Neuronal stem cell (in vitro differentiated cells): ENCODE results near the gene IKZF2.

Experiments
- DNase-seq: peaks from one replicate; pipeline ENCODE4 v3.0.0-alpha.2; 2013; ENCODE audit warnings: low spot score
- H2AFZ ChIP-seq: one replicate; pipeline ENCODE4 v1.6.1; 2013; ENCODE audit warnings: mild to moderate bottlenecking, low read length, inconsistent platforms
- H2AK5ac ChIP-seq: 2 replicates; pipeline ENCODE4 v1.6.1; 2013; ENCODE audit warnings: low read depth, mild to moderate bottlenecking, inconsistent platforms, low read length, moderate library complexity, mixed read lengths
- H2BK120ac ChIP-seq: 2 replicates; pipeline ENCODE4 v1.6.1; 2013; ENCODE audit warnings: low read depth, mild to moderate bottlenecking, inconsistent platforms, low read length, moderate library complexity, mixed read lengths
- H2BK12ac ChIP-seq: one replicate; pipeline ENCODE4 v1.6.1; 2013; ENCODE audit warnings: low read length, inconsistent platforms
- H2BK15ac ChIP-seq: 2 replicates; pipeline ENCODE4 v1.6.1; 2013; ENCODE audit warnings: mild to moderate bottlenecking, low read length, inconsistent platforms, mixed read lengths
- H2BK5ac ChIP-seq: one replicate; pipeline ENCODE4 v1.6.1; 2013; ENCODE audit warnings: inconsistent platforms, mild to moderate bottlenecking, low read length, moderate library complexity
- H3K14ac ChIP-seq: one replicate; pipeline ENCODE4 v1.6.1; 2013; ENCODE audit warnings: low read length, inconsistent platforms
- H3K18ac ChIP-seq: 2 replicates; pipeline ENCODE4 v1.6.1; 2013; ENCODE audit warnings: low read length, inconsistent platforms
- H3K23ac ChIP-seq: 2 replicates; pipeline ENCODE4 v1.6.1; 2013; ENCODE audit warnings: low read depth, mild to moderate bottlenecking, mixed read lengths, low read length, inconsistent platforms; ENCODE audit not compliant: poor library complexity
- H3K27ac ChIP-seq: replicated peaks from 3 replicates; pipeline ENCODE4 v1.5.1; 2013; ENCODE audit warnings: low read length, inconsistent platforms
- H3K27me3 ChIP-seq, 3 experiments: 2 replicates each; pipeline ENCODE4 v1.6.1; 2013; ENCODE audit warnings: low read length in 3 of 3, mild to moderate bottlenecking in 2 of 3, inconsistent platforms in 1 of 3, low read depth in 1 of 3, mixed read lengths in 1 of 3, moderate library complexity in 1 of 3; ENCODE audit not compliant: control insufficient read depth in 3 of 3, insufficient read depth in 3 of 3
- H3K36me3 ChIP-seq, 2 donors: replicated peaks in 1 of 2; 2 replicates each; pipeline ENCODE4 v1.6.1; 2013; ENCODE audit warnings: low read length in 2 of 2; ENCODE audit not compliant: control insufficient read depth in 2 of 2, insufficient read depth in 2 of 2
- H3K4ac ChIP-seq: 2 replicates; pipeline ENCODE4 v1.6.1; 2013; ENCODE audit warnings: inconsistent platforms, mild to moderate bottlenecking, low read length, moderate library complexity
- H3K4me1 ChIP-seq, 2 donors: 1 replicate in 1 of 2; 2 replicates in 1 of 2; pipeline ENCODE4 v1.6.1; 2013; ENCODE audit warnings: low read length in 2 of 2, low read depth in 1 of 2; ENCODE audit not compliant: control insufficient read depth in 2 of 2, insufficient read depth in 1 of 2
- H3K4me2 ChIP-seq: one replicate; pipeline ENCODE4 v1.6.1; 2013; ENCODE audit warnings: mild to moderate bottlenecking, low read length, inconsistent platforms; ENCODE audit not compliant: insufficient read depth, poor library complexity, severe bottlenecking
- H3K4me3 ChIP-seq, 2 donors: 2 replicates each; pipeline ENCODE4 v1.5.1; 2013; ENCODE audit warnings: low read length in 2 of 2, mild to moderate bottlenecking in 2 of 2, inconsistent platforms in 1 of 2, moderate library complexity in 1 of 2
- H3K79me1 ChIP-seq: one replicate; pipeline ENCODE4 v1.6.1; 2013; ENCODE audit warnings: low read depth, mild to moderate bottlenecking, inconsistent platforms, low read length, moderate library complexity
- H3K9ac ChIP-seq: one replicate; pipeline ENCODE4 v1.6.1; 2013; ENCODE audit warnings: mild to moderate bottlenecking, low read depth, low read length, inconsistent platforms; ENCODE audit not compliant: poor library complexity
- H3K9me3 ChIP-seq, 2 donors: replicated peaks in 1 of 2; 2 replicates each; pipeline versions ENCODE3 to v1.6.1; 2013; ENCODE audit warnings: low read length in 2 of 2, mild to moderate bottlenecking in 2 of 2, inconsistent platforms in 1 of 2, low read depth in 1 of 2, mixed read lengths in 1 of 2, moderate library complexity in 1 of 2; ENCODE audit not compliant: control insufficient read depth in 2 of 2, insufficient read depth in 1 of 2
- H4K8ac ChIP-seq: one replicate; pipeline ENCODE4 v1.6.1; 2013; ENCODE audit warnings: low read depth, mild to moderate bottlenecking, inconsistent platforms, low read length, moderate library complexity
- H4K91ac ChIP-seq: one replicate; pipeline ENCODE4 v1.6.1; 2013; ENCODE audit warnings: low read length, low read depth, mild to moderate bottlenecking, inconsistent platforms; ENCODE audit not compliant: poor library complexity
- WGBS, 2 donors: extraction: QIAGEN DNeasy Blood & Tissue Kit; methylation state at CpG; one replicate each; pipeline ENCODE4 v1.1.7; 2013; ENCODE audit warnings: missing lambda C conversion rate in 2 of 2, mixed read lengths in 1 of 2; ENCODE audit not compliant: insufficient read length in 2 of 2, insufficient replicate concordance in 1 of 2; ENCODE audit errors: extremely low coverage in 2 of 2; 5-methylcytosine and 5-hydroxymethylcytosine counted together

IKZF2 gene

DNA sequence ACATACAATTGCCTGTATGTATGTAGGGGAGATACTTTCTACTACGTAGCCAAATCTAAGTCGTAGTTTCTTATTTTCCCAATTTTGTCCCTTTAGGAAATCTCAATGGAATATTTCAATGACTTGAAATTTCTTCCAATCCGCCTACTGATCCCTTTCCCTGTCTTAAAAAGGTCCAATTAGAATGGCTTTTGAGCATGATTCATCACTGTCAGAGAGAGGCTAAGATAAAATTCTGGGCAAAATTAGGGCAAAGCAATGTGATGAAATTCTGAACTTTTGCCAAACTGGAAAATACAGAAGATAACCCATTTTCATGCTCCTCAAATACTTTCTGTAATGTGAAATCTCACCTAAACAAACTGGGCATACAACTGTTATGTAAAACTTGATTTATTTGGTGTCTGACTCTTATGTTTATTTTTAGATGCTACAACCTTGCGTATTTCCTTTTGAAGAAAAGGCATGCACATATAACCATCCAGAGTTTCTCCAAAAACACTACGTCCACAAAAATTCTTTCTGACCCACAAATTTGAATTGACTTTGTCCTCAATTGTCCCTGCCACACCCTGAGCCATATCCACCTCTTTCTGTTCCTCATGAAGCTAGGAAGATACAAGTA is 147.1 kb downstream of the IKZF2 start:
- Histone ChIP-seq H3K14ac (no peak overlapping the region), H3K23ac (no peak overlapping the region), H3K4me3 (no peak overlapping the region), H3K4me2 (no peak overlapping the region), H3K4me1 (peaks cover 4 to 18% of the 10 kb centered on the region in 2 donors), H3K27ac (no peak overlapping the region), H2AK5ac (no peak overlapping the region), H4K8ac (no peak overlapping the region), H2AFZ (no peak overlapping the region), H2BK12ac (no peak overlapping the region), H4K91ac (no peak overlapping the region), H2BK120ac (no peak overlapping the region), H2BK15ac (no peak overlapping the region), H3K79me1 (no peaks in the 10 kb centered on the region), H3K27me3 (no peaks in the 10 kb centered on the region), H3K9me3 (peaks cover 0 to 4% of the 10 kb centered on the region in 2 donors), H3K9ac (no peak overlapping the region), H3K4ac (no peak overlapping the region), H3K36me3 (peaks cover 5 to 10% of the 10 kb centered on the region in 2 donors), H2BK5ac (no peak overlapping the region), H3K18ac (no peak overlapping the region)
- no CpG with 5 or more reads among the region's 5 CpGs for WGBS, 2 donors
- DNase-seq = no peak

DNA sequence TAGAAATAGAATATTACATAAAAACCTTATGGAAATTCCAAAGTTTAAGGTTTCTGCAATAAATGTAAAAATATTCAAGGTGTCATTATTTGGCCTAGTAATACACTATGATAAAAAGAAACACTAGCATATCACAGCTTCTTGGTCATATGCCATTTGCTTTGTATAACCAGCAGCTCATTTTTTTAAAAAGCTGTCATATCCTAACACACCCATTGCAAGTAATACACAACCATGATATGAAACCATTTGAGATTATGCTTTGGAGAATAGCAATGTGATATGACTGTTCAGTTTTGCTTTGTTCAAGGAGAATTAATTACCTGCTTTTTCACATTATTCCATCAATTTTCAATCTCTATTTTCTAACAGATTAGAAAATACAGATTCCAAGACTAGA is 149.0 kb downstream of the IKZF2 start:
- Histone ChIP-seq H2AK5ac (no peak overlapping the region), H3K9ac (no peak overlapping the region), H3K79me1 (no peaks in the 10 kb centered on the region), H2BK120ac (no peak overlapping the region), H2BK5ac (no peak overlapping the region), H4K91ac (no peak overlapping the region), H4K8ac (no peak overlapping the region), H2BK12ac (no peak overlapping the region), H3K36me3 (peaks cover under 1 to 4% of the 10 kb centered on the region in 2 donors), H3K18ac (no peak overlapping the region), H2AFZ (no peak overlapping the region), H3K4me2 (no peak overlapping the region), H3K4ac (no peak overlapping the region), H3K9me3 (peaks cover 0 to under 1% of the 10 kb centered on the region in 2 donors), H3K4me3 (no peak overlapping the region), H3K14ac (no peak overlapping the region), H3K23ac (no peak overlapping the region), H3K27ac (no peak overlapping the region), H3K27me3 (no peaks in the 10 kb centered on the region), H3K4me1 (peaks cover 2 to 14% of the 10 kb centered on the region in 2 donors), H2BK15ac (no peak overlapping the region)
- no peak for DNase-seq

DNA sequence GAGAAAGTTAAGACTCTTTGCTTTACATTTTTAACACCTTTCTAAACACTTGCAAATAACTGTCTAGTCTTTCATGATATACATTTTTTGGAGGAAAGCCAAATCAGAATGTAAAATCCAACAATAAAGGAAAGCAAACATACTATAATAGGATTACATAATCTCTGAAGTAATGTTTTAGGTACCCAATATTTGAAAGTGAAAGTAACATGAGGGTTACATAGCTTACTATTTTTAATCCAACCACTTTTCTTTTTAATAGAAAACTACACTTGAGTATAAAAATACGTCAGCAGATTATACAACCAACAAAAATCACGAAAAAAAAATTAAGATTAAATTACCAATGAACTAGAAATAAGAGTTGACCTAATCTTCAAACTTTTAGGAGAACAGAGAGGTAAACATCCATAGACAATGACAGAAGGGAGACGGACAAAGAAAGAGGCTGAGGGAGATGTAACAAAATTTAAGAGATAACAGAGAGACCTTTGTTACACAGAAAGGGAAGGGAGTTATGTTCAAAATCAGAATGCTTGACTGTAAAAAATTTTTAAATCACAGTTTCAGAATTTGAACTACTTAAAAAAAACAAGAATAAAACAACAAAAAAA is 150.0 kb downstream of the IKZF2 start:
- H4K8ac ChIP-seq = no peak overlapping the region
- H4K91ac ChIP-seq = no peak overlapping the region
- DNase-seq = no peak
- no peak overlapping the region for H3K4me3 ChIP-seq
- H3K4me1 ChIP-seq = peaks cover 0 to 5% of the 10 kb centered on the region in 2 donors
- no peak overlapping the region for H3K23ac ChIP-seq
- H3K4ac ChIP-seq = no peak overlapping the region
- no peak overlapping the region for H3K27ac ChIP-seq
- no peak overlapping the region for H3K18ac ChIP-seq
- no peak overlapping the region for H3K14ac ChIP-seq
- H3K79me1 ChIP-seq = no peaks in the 10 kb centered on the region
- H3K36me3 ChIP-seq = peaks cover 0 to 2% of the 10 kb centered on the region in 2 donors
- no peak overlapping the region for H3K9ac ChIP-seq
- H2BK15ac ChIP-seq = no peak overlapping the region
- H3K27me3 ChIP-seq = no peaks in the 10 kb centered on the region
- no peak overlapping the region for H2AK5ac ChIP-seq
- no CpG with 5 or more reads among the region's 3 CpGs for WGBS, 2 donors
- H3K9me3 ChIP-seq = no peaks in the 10 kb centered on the region
- no peak overlapping the region for H2AFZ ChIP-seq
- no peak overlapping the region for H3K4me2 ChIP-seq
- H2BK5ac ChIP-seq = no peak overlapping the region
- no peak overlapping the region for H2BK120ac ChIP-seq
- no peak overlapping the region for H2BK12ac ChIP-seq

DNA sequence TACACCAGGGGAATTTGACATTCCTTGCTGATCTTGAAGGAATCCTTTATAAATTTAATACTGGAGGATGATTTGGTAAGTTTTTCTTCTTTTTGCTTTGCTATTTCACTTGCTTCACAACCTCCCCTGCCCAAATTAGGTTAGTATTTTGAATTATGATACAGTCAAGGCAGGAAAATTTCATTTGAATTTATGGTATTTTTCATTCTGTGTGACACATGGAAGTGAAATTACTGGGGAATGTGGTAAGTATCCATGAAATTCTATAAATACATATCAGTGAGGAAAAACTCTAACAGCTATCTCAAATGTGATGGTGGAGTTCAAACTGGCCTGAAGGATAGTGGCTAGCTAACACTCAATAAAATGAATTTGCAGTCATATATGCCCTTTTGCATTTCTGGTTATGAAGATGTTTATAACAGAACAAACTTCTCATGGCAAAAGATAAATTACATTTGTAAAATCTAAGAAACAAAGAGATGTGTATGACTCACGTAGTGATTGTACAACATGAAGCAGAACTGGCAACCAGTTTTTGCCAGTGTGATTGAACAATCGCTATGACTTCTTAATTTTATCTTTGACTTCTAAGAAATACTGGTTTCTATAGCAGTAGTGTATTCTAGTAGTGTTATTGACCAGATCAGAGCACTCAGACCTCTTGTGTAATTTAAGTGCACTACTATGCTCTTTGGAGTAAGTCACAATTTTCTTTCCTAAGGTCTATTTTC is 152.6 kb downstream of the IKZF2 start:
- no peak overlapping the region for H4K91ac ChIP-seq
- H3K4me3 ChIP-seq = no peak overlapping the region
- WGBS, 2 donors = no CpG with 5 or more reads among the region's 2 CpGs
- H3K36me3 ChIP-seq = no peaks in the 10 kb centered on the region
- no peak overlapping the region for H3K9ac ChIP-seq
- no peak overlapping the region for H3K4ac ChIP-seq
- H3K18ac ChIP-seq = no peak overlapping the region
- no peak overlapping the region for H2AK5ac ChIP-seq
- no peak overlapping the region for H2BK15ac ChIP-seq
- no peak overlapping the region for H2BK120ac ChIP-seq
- H3K27ac ChIP-seq = no peak overlapping the region
- no peaks in the 10 kb centered on the region for H3K79me1 ChIP-seq
- no peaks in the 10 kb centered on the region for H3K27me3 ChIP-seq
- no peaks in the 10 kb centered on the region for H3K4me1 ChIP-seq
- H3K14ac ChIP-seq = no peak overlapping the region
- no peak overlapping the region for H3K23ac ChIP-seq
- no peak for DNase-seq
- H2BK5ac ChIP-seq = no peak overlapping the region
- no peaks in the 10 kb centered on the region for H3K9me3 ChIP-seq
- no peak overlapping the region for H4K8ac ChIP-seq
- no peak overlapping the region for H2BK12ac ChIP-seq
- H2AFZ ChIP-seq = no peak overlapping the region
- H3K4me2 ChIP-seq = no peak overlapping the region
